GM12864 (cell line): ENCODE results near the gene RANBP3.

Experiments used
- DNase-seq: peaks from one replicate; pipeline ENCODE4 v3.0.0-alpha.2; 2011; ENCODE audit warnings: low read depth
- H3K4me3 ChIP-seq: 2 replicates; pipeline ENCODE4 v1.5.1; 2011; ENCODE audit warnings: mild to moderate bottlenecking, low read depth, low read length, control low read depth
- CTCF ChIP-seq: IDR thresholded peaks from 2 replicates; pipeline ENCODE4 v1.5.1; 2011; ENCODE audit warnings: low read depth, mild to moderate bottlenecking, moderate library complexity, low read length, control low read depth, inconsistent platforms; ENCODE audit errors: missing control alignments

RANBP3 gene

GRCh38 chr19:5926641-5927440, 51.1 kb downstream of the RANBP3 start:
- no peak for TF ChIP-seq CTCF
- no peak overlapping the region for H3K4me3 ChIP-seq
- no peak for DNase-seq

- no peak for DNase-seq
- TF ChIP-seq CTCF = no peak
- no peak overlapping the region for H3K4me3 ChIP-seq
Measured at GRCh38 chr19:5925830-5926427, 52.0 kb downstream of the RANBP3 start.

GRCh38 chr19:5923356-5923755, 54.6 kb downstream of the RANBP3 start:
- TF ChIP-seq CTCF = no peak
- DNase-seq = no peak
- no peak overlapping the region for H3K4me3 ChIP-seq

GRCh38 chr19:5922161-5922545, 55.8 kb downstream of the RANBP3 start:
- no peak for TF ChIP-seq CTCF
- no peak overlapping the region for H3K4me3 ChIP-seq
- no peak for DNase-seq

GRCh38 chr19:5921516-5922160, 56.3 kb downstream of the RANBP3 start:
- no peak overlapping the region for H3K4me3 ChIP-seq
- DNase-seq = no peak
- TF ChIP-seq CTCF = no peak

GRCh38 chr19:5918463-5919079, 59.4 kb downstream of the RANBP3 start:
- no peak for DNase-seq
- no peak for TF ChIP-seq CTCF
- H3K4me3 ChIP-seq = no peak overlapping the region
